KMS-11 (cell line): ENCODE results near the gene DNASE2.

ENCODE experiments used
- H2AFZ ChIP-seq: fragments of 200-600 bp; sonication (generic); 2 replicates; pipeline ENCODE4 v1.6.1; 2016; ENCODE audit warnings: antibody characterized with exemption, mixed run types, low read depth
- H3K27ac ChIP-seq: fragments of 200-600 bp; sonication (generic); 2 replicates; pipeline ENCODE4 v1.6.1; 2016; ENCODE audit warnings: mild to moderate bottlenecking, mixed run types
- H3K27me3 ChIP-seq: fragments of 200-600 bp; sonication (generic); 2 replicates; pipeline ENCODE4 v1.6.1; 2017; ENCODE audit warnings: mild to moderate bottlenecking, low read depth, mixed run types, moderate library complexity; ENCODE audit not compliant: insufficient read depth
- H3K36me3 ChIP-seq: fragments of 200-600 bp; sonication (generic); 2 replicates; pipeline ENCODE4 v1.6.1; 2017; ENCODE audit warnings: mild to moderate bottlenecking, mixed run types; ENCODE audit not compliant: insufficient read depth
- H3K4me1 ChIP-seq: fragments of 200-600 bp; sonication (generic); 2 replicates; pipeline ENCODE4 v1.6.1; 2016; ENCODE audit warnings: mild to moderate bottlenecking, low read depth, mixed run types; ENCODE audit not compliant: poor library complexity, severe bottlenecking
- H3K4me2 ChIP-seq: fragments of 200-600 bp; sonication (generic); 2 replicates; pipeline ENCODE4 v1.7.0; 2016; ENCODE audit warnings: mild to moderate bottlenecking, mixed run types
- H3K4me3 ChIP-seq: fragments of 200-600 bp; sonication (generic); IDR thresholded peaks from 2 replicates; pipeline ENCODE4 v1.6.1; 2017; ENCODE audit warnings: low read depth, low read length, mixed read lengths; ENCODE audit not compliant: insufficient read depth
- H3K79me2 ChIP-seq: fragments of 200-600 bp; sonication (generic); 2 replicates; pipeline ENCODE4 v1.6.1; 2016; ENCODE audit warnings: low read depth, mixed run types; ENCODE audit not compliant: insufficient read depth
- H3K9ac ChIP-seq: fragments of 200-600 bp; sonication (generic); 2 replicates; pipeline ENCODE4 v1.6.1; 2016; ENCODE audit warnings: mild to moderate bottlenecking, mixed run types
- H4K20me1 ChIP-seq: fragments of 200-600 bp; sonication (generic); 2 replicates; pipeline ENCODE4 v1.6.1; 2016; ENCODE audit warnings: mild to moderate bottlenecking, mixed run types; ENCODE audit not compliant: insufficient read depth
- TF ChIP-seq, protein P1 (sequence below): fragments of 200-600 bp; sonication (generic); conservative IDR thresholded peaks from 2 replicates; pipeline ENCODE4 v1.6.1; 2017; ENCODE audit warnings: low read depth, mild to moderate bottlenecking, antibody characterized with exemption, low read length, moderate library complexity, mixed read lengths

Gene DNASE2

DNA sequence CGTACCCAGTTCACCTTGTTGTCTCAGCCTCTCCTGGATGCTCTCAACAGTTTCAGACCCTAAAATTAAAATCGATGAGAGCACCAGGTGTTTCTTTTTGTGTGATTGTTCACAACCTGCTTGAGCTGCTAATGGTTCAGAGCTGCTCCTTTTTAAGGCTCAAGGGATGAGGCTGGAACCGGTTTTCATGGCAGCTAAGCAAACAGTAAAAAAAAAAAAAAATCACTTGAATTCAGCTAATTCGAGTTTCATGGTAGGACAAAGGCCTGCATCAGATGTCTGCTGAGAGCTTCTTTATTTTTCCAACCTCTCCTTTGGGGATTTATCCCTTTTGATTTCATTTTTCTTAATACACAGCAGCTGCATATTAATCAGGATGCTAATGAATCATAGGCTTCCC lies 31.3 kb upstream of the DNASE2 start:
- Histone ChIP-seq H3K27me3 (no peaks in the 10 kb centered on the region), H3K36me3 (no peaks in the 10 kb centered on the region), H3K79me2 (no peaks in the 10 kb centered on the region), H3K4me2 (no peak overlapping the region; the same call in 1 of the 2 replicates), H2AFZ (no peak overlapping the region), H3K4me3 (no peak overlapping the region), H3K27ac (no peak overlapping the region), H3K9ac (no peak overlapping the region), H3K4me1 (peaks cover 52% of the 10 kb centered on the region), H4K20me1 (no peaks in the 10 kb centered on the region)
- TF ChIP-seq, protein P1, sequence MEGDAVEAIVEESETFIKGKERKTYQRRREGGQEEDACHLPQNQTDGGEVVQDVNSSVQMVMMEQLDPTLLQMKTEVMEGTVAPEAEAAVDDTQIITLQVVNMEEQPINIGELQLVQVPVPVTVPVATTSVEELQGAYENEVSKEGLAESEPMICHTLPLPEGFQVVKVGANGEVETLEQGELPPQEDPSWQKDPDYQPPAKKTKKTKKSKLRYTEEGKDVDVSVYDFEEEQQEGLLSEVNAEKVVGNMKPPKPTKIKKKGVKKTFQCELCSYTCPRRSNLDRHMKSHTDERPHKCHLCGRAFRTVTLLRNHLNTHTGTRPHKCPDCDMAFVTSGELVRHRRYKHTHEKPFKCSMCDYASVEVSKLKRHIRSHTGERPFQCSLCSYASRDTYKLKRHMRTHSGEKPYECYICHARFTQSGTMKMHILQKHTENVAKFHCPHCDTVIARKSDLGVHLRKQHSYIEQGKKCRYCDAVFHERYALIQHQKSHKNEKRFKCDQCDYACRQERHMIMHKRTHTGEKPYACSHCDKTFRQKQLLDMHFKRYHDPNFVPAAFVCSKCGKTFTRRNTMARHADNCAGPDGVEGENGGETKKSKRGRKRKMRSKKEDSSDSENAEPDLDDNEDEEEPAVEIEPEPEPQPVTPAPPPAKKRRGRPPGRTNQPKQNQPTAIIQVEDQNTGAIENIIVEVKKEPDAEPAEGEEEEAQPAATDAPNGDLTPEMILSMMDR: no peak

DNA sequence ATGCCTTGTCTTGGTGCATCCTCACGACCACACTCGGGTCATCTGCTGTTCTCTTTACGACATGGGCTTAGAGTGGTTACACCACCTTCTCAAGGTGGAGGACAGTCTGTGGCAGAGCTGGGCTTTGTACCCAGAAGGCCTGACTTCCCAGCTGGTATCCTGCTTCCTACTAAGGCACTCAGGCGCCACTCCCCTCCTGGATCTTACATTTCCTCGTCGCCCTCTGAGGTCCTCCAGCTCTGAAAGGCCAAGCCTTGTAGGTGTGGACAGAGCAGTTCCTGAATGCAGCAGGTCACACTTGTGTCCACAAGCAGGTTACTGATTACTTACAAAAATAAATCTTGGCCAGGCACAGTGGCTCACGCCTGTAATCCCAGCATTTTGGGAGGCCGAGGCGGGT lies 25.9 kb upstream of the DNASE2 start:
- H3K27me3 ChIP-seq: no peaks in the 10 kb centered on the region
- no peak overlapping the region for H3K4me3 ChIP-seq
- no peaks in the 10 kb centered on the region for H3K79me2 ChIP-seq
- H3K36me3 ChIP-seq: no peaks in the 10 kb centered on the region
- H3K4me1 ChIP-seq: peaks cover 52% of the 10 kb centered on the region
- H2AFZ ChIP-seq: no peak overlapping the region
- H3K9ac ChIP-seq: no peak overlapping the region
- TF ChIP-seq, protein P1: no peak
- H3K27ac ChIP-seq: no peak overlapping the region
- H3K4me2 ChIP-seq: no peak overlapping the region
- no peaks in the 10 kb centered on the region for H4K20me1 ChIP-seq

DNA sequence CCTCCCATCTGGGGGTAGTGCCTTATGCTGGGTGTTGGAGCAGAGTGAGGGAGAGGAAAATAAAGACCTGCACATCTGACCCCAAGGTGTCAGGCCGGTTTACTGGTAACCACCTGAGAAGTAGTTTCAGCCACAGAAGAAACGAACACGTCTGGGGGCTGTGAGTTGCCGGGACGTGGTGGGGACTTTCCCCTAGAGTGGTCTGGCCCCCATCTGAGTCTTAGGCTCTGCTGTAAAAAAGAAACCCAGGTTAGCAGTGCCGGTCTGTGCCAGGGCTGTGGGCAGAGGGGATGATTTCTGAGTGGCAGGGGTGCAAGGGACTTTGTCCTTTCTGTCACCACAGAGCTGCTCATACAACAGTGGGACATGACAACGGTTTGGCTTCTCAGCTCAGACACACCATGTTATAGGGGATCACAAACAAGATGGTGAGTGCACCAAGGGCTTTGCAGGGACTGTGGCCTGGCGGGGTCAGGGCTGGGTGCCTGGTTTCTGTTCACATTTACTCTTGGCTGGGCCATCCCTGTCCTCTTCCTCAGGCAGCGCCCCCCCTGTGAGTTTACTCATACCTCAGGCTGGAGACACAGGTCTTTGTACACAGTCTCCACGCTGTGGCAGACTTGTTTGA lies 18.8 kb upstream of the DNASE2 start:
- H2AFZ ChIP-seq: no peak overlapping the region
- peak overlapping the region; percentile 83 for H3K27ac ChIP-seq
- TF ChIP-seq, protein P1: no peak
- H3K4me1 ChIP-seq: peaks cover 49% of the 10 kb centered on the region
- H3K36me3 ChIP-seq: no peaks in the 10 kb centered on the region
- no peak overlapping the region for H3K4me3 ChIP-seq
- no peaks in the 10 kb centered on the region for H3K79me2 ChIP-seq
- peak overlapping the region; percentile 20; the same call in 1 of the 2 replicates for H3K9ac ChIP-seq
- H3K27me3 ChIP-seq: no peaks in the 10 kb centered on the region
- H4K20me1 ChIP-seq: no peaks in the 10 kb centered on the region
- H3K4me2 ChIP-seq: peak overlapping the region; percentile 47

DNA sequence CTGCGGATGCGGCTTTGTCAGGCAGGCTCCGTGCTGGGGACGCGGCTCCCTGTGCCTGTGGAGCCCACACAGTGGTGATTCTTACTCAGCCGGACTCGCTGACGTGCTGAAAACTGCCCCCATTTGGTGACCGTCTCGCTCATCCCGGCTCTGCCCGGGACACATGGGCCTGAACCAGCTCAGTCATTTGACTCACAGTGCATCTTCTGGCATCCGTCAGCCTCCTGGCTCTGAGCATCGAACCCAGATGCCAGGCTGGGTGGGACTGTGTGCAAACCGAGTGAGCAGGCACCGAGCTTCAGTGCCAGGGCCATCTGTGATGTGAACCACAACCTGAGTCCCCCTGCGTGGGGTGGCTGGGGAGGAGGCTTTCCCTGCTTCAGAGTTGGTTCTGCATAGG lies 15.2 kb upstream of the DNASE2 start:
- Histone ChIP-seq H2AFZ (no peak overlapping the region), H3K4me1 (peaks cover 44% of the 10 kb centered on the region), H3K4me3 (no peak overlapping the region), H3K27me3 (no peaks in the 10 kb centered on the region), H3K79me2 (peaks cover 4% of the 10 kb centered on the region; the same call in 1 of the 2 replicates), H3K36me3 (no peaks in the 10 kb centered on the region), H3K9ac (no peak overlapping the region), H3K4me2 (no peak overlapping the region), H3K27ac (no peak overlapping the region), H4K20me1 (no peaks in the 10 kb centered on the region)
- TF ChIP-seq, protein P1: no peak
